Retinal pigment epithelial cell (primary cell): ENCODE data around the gene DIDO1.

Experiments
- DNase-seq: peaks from one replicate; pipeline ENCODE4 v3.0.0-alpha.2; 2010; ENCODE audit warnings: low read depth
- H3K4me3 ChIP-seq: 2 replicates; pipeline ENCODE4 v1.5.1; 2011; ENCODE audit warnings: mild to moderate bottlenecking, low read length, control low read depth, moderate library complexity
- TF ChIP-seq, protein P1 (sequence below): conservative IDR thresholded peaks from 2 replicates; pipeline ENCODE4 v1.5.1; 2011; ENCODE audit warnings: low read depth, low read length, control low read depth, inconsistent platforms

Gene DIDO1

DNA sequence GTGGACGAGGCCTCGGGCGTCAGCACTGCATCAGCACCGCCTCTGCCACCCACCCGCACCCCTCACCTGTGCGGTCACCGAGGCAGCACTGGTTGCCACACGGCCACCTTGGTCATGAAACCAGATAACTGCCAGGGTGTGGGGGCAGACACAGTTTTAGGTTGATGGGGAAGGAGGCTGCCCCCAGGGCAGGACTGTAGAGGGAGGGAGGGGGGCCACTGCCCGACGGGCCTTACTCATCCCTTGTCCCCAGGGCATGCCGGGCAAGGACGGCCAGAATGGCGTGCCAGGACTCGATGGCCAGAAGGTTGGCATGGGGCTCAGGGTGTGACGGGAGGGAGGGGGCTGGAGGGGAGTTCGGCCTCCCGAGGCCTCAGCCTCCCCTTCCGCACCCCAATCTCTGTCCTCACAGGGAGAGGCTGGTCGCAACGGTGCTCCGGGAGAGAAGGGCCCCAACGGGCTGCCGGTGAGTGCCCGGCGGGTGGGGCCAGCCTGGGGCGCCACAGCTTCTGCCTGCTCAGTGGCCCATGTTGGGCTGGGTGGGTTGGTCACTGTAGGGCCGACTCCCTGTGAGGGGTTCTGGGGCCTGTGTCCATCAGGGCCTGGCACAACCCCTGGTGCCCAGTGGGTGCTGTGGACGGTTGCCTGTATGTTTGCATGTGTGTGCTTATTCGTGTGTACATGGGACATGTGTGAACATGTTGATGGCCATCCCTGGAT, 97.6 kb downstream of the DIDO1 start:
- no peak overlapping the region for H3K4me3 ChIP-seq
- TF ChIP-seq, protein P1, sequence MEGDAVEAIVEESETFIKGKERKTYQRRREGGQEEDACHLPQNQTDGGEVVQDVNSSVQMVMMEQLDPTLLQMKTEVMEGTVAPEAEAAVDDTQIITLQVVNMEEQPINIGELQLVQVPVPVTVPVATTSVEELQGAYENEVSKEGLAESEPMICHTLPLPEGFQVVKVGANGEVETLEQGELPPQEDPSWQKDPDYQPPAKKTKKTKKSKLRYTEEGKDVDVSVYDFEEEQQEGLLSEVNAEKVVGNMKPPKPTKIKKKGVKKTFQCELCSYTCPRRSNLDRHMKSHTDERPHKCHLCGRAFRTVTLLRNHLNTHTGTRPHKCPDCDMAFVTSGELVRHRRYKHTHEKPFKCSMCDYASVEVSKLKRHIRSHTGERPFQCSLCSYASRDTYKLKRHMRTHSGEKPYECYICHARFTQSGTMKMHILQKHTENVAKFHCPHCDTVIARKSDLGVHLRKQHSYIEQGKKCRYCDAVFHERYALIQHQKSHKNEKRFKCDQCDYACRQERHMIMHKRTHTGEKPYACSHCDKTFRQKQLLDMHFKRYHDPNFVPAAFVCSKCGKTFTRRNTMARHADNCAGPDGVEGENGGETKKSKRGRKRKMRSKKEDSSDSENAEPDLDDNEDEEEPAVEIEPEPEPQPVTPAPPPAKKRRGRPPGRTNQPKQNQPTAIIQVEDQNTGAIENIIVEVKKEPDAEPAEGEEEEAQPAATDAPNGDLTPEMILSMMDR = no peak
- no peak for DNase-seq

DNA sequence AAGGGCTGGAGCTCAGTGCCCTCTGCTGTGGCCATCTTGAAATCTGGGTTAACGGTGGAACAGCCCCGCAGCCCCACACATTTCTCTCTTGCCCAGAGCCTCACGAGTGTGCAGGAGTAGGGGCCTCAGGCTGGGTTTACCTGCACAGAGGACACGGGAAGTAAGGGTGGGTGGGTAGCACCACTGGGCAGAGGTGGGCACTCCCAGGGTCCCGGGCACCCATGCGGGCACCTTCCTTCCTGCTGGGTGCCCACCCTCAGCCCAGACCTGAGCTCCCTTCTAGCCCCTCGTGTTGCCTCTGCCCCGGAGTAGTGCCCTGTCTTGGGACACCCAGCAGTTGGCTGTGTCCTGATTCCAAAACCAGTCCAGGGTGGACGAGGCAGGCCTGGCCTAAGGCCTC, 98.3 kb downstream of the DIDO1 start:
- no peak overlapping the region for H3K4me3 ChIP-seq
- TF ChIP-seq, protein P1 = no peak
- no peak for DNase-seq
